HT-29 (cell line): ENCODE results near the gene RALGPS1. TPM values are rescaled to one million over a fixed set of nuclear protein-coding genes. Genes with fewer than 3 reads are reported as not detected.

ENCODE experiments used
- DNase-seq: peaks from one replicate; pipeline ENCODE4 v3.0.0-alpha.2; 2015; ENCODE audit warnings: low spot score
- total RNA-seq: library from RNA; depleted of rRNA; stranded (reverse); fragments of >200 nt; shearing (Covaris generic); gene quantifications from 2 replicates; pipeline ENCODE4 v1.2.3, GENCODE V29; 2014; rRNA removed

The RALGPS1 gene
- total RNA-seq: 9.9 and 12.4 TPM in 2 replicates

DNA sequence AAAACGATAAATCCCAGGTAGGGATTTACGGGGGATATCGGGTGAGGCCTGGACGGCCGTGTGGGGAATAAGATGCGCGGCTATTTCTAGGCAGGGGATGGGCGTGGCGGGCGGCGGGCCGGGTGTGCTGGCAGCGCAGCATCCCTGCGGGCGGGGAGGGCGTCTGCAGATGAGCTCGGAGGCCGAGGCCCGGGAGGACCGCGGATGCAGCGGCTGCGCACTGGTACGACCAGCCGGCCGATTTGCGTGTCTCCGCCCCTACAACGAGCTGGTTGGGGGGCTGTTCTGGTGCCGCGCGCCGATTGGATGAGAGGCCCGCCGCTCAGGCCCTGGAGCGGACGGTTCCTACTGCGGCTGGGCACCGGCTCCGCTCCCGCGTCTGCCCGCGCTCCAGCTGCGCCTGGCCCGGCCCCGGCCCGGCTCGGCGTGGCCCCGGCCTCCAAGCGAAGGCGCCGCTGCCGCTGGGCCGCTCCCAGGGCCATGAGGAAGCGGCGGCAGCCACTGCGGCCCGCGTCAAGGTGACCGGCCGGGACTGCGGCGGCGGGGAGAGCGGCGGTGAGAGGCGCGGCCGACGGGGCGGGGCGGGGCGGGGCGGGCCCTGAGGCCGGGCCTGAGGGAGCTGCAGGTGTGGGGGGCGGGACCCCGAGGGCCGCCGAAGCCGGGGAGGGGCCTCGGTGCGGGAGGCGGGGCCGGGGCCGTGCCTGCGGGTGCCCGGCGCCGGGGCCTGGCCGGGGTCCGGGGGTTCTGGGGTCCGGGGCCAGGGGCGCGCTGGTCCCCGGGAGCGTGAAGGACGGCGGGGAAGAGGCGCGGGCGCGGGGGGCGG lies at the start of gene RALGPS1:
TSS of gene RALGPS1 (plus strand) at position 325 of the 823 bp plus-strand sequence. CDS start 47,508 bp downstream, outside the sequence.
- peak; percentile 94 for DNase-seq

GRCh38 chr9:126869368-126869767 lies 45.2 kb upstream of the RALGPS1 start:
- no peak for DNase-seq

- DNase-seq: no peak
These were observed 42.1 kb upstream of the RALGPS1 start for GRCh38 chr9:126872516-126872915.

GRCh38 chr9:126874546-126875314 lies 39.9 kb upstream of the RALGPS1 start:
- DNase-seq: no peak

DNA sequence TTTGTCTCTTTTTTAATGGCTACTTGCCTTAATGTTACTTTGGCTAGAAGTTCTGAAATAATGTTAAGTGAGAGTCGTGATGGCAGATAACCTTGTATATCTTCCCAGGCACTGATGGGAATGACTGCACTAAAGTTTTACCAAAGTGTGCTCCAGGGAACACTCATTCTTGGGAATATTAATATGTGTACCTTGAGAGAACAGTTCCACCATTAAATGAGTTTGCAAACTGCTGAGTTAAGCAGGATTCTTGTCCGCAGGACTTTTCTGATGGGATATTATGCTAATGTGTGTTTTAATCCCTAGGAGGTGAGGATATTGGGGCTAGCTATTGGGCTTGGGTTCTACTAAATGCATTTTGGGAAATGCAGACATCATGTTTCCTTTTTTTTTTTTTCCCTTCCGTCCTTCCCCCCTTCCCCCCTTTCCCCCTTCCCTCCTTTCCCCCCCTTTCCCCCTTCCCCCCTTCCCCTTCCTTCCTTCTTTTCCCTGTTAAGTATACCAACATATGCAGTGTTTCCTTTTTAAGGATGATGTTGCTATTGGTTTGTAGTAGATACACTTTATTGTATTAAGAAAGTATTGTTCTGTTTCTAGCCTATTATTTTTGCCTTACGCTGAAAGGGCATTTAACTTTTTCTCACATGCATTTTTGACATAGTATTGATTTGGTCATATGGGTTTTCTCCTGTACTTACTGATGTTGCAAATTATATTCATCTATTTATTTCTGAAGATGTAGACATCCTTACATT lies 38.6 kb upstream of the RALGPS1 start:
- DNase-seq: no peak

- DNase-seq: no peak
These were observed 38.1 kb upstream of the RALGPS1 start for GRCh38 chr9:126876531-126876930.

DNA sequence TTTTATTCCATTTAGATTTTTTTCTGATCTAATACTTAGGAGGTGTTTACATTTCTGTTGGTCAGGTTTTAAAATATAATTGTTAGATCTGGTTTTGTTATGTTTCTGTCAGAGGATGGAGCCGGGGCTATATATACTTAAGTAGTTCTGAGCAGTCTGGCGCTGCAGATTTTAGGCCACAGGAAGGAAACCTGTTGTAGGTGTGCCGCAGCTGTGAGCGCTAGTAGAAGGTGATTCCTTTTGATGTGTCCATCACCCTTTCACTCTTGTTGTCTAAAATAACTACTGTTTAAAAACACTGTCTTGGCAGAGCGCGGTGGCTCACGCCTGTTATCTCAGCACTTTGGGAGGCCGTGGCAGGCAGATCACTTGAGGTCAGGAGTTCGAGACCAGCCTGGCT lies 37.2 kb upstream of the RALGPS1 start:
- DNase-seq: no peak

DNA sequence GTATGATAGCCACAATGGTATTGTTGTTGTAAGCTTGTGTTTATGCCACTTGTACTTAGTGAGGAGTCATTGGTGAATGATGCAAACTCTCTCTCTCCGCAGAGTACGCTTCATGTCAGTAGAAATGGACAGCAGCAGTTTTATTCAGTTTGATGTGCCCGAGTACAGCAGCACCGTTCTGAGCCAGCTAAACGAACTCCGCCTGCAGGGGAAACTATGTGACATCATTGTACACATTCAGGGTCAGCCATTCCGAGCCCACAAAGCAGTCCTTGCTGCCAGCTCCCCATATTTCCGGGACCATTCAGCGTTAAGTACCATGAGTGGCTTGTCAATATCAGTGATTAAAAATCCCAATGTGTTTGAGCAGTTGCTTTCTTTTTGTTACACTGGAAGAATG lies 35.3 kb upstream of the RALGPS1 start:
- no peak for DNase-seq

GRCh38 chr9:126880226-126880946 lies 34.2 kb upstream of the RALGPS1 start:
- no peak for DNase-seq

DNA sequence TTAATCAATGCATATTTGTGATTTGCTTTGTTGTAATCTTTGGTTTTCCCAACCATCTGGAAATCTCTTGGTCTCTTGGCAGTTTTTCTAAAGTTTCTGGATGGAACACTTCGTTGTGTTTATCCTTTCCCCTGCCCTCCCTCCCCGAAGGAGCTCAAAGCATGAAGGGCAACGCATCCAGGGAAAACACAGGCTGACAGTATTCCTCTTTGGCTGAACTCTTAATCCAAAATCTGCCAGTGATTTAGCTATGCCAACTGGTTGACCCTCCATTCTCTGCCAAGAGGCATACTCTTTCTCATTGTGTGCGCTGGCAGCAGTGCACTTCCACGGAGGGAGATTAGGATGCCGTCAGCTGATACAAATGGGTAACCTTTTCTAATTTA lies 33.6 kb upstream of the RALGPS1 start:
- DNase-seq: no peak

DNA sequence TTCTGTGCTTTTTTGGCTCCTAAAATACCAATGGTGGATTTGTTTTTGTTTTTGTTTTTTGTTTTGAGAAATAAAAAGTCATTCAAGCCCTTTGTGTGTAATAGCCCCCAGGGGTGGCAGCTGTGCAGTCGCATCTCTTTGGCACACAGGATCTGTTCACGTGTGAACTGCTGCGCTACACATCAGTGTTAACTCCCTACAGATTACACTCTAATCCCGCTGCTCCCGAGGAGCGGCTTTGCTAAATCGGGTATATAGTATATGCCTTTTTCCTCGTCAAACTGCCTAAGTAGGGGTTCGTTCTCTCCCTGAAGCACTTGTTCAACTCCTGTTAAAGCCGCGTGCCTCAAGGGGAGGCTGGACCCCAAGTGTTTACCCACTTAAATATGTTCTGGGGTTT lies 31.8 kb upstream of the RALGPS1 start:
- no peak for DNase-seq

DNA sequence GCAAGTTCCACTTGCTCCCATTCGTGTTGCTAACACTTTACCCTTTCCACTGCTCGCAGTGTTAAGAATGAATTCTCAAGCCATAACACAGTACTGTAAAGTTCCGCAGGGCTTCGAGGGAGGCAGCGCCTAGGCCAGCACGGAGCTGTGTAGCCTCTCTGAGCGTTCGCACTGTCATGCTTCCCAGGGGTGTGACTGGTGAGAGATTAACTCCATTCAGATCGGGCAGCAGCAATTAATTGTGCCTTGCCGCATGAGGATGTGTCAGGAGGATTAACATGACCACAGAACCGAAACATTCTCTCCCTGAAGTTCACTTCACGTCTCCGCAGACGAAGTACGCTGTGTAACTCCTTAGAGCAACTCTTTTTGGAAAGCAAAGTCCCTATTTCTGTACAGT lies 30.9 kb upstream of the RALGPS1 start:
- no peak for DNase-seq

- DNase-seq: no peak
These were observed 29.4 kb upstream of the RALGPS1 start for GRCh38 chr9:126885131-126885641.

- DNase-seq: no peak
These were observed 28.4 kb upstream of the RALGPS1 start for GRCh38 chr9:126886034-126886822.

GRCh38 chr9:126886897-126887296 lies 27.7 kb upstream of the RALGPS1 start:
- DNase-seq: no peak

GRCh38 chr9:126891676-126892075 lies 22.9 kb upstream of the RALGPS1 start:
- no peak for DNase-seq

DNA sequence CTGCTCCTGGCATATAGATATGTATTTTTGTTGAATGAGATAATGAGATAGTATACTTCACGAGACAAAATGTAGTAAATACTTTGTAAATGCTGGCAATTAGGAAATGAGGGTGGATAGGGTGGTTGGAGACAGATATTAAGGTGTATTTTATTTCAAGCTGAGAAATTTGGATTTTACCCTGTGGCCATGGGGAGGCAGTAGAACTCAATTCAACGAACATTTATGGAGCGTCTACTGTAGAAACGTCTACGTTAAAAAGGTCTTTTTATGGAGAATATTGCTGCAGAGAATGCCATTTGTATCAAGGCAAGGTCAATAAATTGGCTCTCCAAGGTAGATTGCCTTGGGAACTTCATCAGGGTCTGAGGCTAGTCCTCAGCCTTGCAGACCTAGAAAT lies 21.5 kb upstream of the RALGPS1 start:
- DNase-seq: peak; percentile 45

DNA sequence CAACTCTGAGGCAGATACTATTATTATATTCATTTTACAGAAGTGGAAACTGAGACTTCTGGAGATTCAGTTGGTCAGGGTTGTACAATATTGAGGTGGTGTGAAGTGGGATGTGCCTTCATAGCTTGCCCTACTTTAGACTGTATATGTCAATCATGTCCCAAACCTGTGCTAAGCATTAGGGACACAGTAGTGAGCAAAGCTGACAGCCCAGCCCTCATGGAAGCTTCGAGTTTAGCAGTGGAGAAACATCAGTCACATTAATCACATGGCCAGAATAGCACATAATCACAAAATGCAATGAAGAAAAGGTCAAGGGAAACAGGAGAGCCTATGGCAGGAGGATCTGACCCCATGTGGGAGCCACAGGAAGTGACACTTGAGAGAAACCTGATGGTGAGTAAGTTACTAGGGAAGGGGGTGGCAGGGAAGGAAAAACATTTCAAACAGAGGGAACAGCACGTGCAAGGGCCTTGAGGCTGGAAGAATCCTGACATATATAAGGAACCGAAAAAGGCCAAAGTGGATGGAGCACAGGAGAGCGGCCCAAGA lies 20.5 kb upstream of the RALGPS1 start:
- DNase-seq: no peak

- DNase-seq: no peak
These were observed 12.4 kb upstream of the RALGPS1 start for GRCh38 chr9:126902210-126902609.

GRCh38 chr9:126904586-126904985 lies 10.0 kb upstream of the RALGPS1 start:
- DNase-seq: no peak
